Testis (tissue), 2 donors: ENCODE results near the gene CARD10.

Experiments used
- POLR2A ChIP-seq: fragments of 450-650 bp; IDR thresholded peaks from one replicate; pipeline ENCODE4 v1.6.1; 2017; ENCODE audit warnings: antibody characterized with exemption, mild to moderate bottlenecking, moderate library complexity
- TF ChIP-seq, protein P1 (sequence below), 3 experiments: fragments of 450-650 bp in 2 of 3; fragments of 200-600 bp in 1 of 3; sonication (generic) in 1 of 3; IDR thresholded peaks; one replicate each; pipeline ENCODE4 v1.5.1; 2016 to 2019; ENCODE audit warnings: antibody characterized with exemption in 3 of 3, mild to moderate bottlenecking in 2 of 3, moderate library complexity in 1 of 3

DNA sequence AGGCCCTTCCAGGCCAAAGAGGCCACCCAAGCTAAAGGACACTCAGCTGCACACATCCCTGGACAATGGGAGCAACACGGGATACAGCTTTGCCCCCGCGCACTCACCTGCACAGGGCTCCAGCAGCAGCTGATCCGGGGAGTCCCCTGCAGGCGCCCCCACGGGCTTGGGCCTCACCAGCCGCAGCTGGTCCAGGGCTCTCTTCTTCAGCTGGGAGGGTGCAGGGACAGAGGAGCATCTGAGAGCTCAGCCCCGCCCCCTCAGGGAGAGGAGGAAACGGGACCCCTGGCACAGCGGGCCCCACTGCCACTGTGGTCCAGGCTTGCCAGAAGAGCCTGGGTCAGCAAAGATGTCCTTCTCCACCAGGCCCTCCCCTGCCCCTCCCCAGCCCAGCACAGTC, 25.2 kb downstream of the CARD10 start:
- TF ChIP-seq POLR2A, result no peak
- TF ChIP-seq, protein P1, sequence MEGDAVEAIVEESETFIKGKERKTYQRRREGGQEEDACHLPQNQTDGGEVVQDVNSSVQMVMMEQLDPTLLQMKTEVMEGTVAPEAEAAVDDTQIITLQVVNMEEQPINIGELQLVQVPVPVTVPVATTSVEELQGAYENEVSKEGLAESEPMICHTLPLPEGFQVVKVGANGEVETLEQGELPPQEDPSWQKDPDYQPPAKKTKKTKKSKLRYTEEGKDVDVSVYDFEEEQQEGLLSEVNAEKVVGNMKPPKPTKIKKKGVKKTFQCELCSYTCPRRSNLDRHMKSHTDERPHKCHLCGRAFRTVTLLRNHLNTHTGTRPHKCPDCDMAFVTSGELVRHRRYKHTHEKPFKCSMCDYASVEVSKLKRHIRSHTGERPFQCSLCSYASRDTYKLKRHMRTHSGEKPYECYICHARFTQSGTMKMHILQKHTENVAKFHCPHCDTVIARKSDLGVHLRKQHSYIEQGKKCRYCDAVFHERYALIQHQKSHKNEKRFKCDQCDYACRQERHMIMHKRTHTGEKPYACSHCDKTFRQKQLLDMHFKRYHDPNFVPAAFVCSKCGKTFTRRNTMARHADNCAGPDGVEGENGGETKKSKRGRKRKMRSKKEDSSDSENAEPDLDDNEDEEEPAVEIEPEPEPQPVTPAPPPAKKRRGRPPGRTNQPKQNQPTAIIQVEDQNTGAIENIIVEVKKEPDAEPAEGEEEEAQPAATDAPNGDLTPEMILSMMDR (IDR thresholded peaks at IDR 0.05), result no peak
